EL (cell line): Measurements from ENCODE around the gene MAN1C1.

Experiments used
- DNase-seq: peaks from one replicate; pipeline ENCODE4 v3.0.0-alpha.2; 2016

The MAN1C1 gene

DNA sequence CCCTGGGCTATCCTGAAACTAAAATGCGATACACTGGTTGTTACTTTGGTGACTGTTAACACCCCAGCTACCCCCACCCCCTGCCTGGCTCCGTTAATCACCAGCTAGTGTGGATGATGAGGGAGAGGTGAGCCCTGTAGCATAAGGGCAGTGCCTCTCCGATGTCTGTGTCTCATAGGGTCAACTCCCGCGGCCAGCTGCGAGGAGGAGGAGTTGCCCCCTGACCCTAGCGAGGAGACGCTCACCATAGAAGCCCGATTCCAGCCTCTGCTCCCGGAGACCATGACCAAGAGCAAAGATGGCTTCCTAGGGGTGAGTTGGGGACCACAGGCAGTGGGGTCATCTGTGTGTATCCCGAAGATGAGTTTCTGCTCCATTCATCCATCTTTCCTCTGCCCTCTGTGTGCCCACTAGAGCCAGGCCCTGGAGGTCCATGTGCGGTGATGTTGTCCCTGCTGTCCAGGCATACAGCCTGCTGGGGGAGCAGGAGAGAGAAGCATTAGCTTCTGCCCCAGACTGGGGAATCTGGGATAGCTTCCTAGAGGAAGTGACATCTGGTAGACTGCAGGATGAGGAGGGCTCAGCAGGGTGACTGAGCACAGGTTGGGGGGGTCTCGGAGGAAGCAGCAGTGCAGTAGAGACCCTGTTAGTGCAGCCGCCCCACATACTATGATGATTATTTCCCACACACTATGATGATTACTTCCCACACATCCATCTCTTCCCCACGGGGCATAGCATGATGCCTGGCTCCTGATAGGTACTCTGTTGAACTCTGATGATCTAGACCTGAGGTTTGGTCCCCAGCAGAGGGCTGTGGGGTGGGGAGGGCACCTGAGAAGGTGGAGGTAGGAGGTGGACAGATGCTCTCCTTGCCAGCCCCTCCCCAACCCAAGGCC, 188.6 kb downstream of the MAN1C1 start:
- DNase-seq: no peak

DNA sequence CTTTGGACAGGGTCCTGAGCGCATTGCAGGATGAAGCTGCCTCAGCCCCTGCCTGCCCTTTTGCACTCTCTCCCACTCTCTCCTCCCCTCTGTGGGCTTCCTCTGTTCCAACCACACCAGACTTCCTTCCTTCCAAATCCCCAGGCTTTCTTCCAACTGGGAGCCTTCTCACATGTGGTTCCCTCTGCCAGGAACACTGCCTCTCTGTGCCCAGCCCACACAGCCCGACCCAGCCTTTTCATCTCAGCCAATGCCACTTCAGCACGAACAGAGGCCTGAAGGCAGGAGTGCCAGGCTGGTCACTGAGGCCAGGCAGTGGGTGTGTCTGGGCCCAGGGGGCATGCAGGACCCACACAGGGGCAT, 189.3 kb downstream of the MAN1C1 start:
- DNase-seq: peak; percentile 40

DNA sequence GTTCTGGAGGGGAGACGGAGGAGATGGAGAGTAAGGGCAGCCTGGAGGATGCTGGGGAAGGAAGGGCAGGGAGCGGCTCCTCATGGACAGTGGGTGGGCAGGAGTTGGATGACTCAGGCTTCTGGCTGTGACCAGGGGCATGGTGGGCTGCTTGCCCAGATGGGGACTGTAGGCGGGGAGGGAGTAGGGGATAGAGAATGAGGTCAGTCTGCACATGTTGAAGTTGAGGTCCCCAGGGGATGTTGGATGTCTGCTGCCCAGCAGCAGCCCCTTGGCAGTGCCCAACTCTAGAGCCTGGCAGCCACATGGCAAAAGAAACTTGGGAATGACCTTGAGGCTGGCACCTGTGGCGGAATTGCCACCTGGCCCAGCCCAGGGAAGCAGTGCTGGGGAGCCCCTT, 189.8 kb downstream of the MAN1C1 start:
- DNase-seq: peak; percentile 61

DNA sequence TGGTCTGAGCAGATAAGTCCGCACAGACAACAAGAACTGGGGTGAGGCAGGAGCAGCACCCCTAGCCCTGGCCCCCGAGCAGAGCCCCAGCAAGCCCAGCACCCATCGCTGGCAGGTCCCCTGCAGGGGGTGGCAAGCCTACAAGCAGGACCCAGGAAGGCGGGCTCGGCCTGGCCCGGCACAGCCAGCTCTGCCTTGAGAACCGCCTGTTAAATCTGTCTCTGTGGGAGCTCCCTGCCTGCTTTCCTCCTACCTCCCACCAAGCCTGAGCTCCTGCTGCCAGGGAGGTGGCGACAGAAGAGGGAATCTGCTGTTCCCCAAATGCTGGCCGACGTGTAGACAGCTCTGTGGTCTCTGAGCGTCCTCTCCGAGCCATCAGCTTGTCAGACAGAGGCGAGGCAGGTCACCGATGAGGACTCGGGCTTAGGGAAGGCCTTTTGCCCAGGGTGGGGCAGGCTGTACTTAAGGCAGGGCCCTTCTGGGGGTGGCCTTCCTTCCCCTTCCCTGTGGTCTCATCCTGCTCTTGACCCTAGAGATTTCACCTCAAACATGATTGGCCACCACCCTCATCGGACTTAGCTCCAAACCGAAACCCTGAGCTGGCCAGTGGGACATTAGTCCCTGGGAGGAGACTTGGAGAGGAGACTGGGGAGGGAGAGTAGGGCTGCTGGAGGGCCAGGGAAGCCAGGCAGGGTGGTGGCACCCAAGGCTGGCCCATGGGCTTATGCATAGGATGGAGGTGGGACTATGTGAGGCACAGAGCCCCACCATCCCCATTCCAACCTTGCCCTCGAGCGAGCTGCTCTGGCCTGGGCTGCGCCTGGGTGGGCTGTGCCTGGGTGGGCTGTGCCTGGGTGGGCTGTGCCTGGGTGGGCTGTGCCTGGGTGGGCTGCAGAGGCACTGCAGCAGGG, 191.1 kb downstream of the MAN1C1 start:
- DNase-seq: no peak

DNA sequence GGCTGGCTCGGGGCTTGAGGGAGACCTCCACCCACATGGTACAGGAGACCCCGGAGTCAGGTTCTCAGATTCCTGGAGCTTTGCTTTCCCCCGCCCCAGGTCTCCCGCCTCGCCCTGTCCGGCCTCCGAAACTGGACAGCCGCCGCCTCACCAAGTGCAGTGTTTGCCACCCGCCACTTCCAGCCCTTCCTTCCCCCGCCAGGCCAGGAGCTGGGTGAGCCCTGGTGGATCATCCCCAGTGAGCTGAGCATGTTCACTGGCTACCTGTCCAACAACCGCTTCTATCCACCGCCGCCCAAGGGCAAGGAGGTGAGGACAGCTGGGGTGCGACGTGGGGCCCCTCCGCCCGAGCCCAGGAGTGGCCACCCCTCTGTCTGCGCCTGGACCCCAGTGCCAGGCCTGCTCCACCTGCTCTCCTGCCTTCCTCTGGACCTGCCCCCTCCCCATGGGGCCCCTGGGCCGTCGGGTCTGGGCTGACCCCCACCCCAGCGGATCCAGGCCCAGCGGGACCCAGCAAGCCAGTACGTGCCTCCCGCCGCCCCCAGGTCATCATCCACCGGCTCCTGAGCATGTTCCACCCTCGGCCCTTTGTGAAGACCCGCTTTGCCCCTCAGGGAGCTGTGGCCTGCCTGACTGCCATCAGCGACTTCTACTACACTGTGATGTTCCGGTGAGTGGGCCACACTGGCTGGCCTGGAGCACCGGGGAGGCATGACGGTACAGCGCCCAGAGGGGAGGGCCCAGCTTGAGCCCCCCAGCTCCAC, 192.1 kb downstream of the MAN1C1 start:
- no peak for DNase-seq

DNA sequence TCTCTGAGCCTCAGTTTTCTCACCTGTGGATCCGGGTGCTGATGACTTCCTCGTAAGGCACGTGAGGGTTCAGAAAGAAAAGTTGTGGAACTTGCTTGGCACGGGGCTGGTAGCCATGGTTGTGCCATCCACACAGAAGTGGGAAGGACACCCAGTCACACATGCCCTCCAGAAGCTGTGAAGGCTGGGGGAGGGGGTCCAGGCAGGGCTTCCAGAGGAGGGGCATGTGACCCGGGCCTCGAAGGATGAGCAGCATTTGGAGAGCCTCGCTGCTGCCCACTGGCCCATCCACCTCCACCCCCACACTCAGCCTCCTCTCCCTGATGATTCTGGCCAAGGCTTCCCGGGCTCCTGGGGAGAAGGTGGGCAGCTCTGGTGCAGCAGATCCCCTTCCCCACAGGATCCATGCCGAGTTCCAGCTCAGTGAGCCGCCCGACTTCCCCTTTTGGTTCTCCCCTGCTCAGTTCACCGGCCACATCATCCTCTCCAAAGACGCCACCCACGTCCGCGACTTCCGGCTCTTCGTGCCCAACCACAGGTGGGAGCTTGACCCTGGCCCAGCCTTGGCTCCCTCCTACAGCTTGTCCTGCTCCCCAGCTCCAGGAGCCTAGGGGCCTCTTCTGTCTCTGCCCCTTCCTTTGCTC, 192.8 kb downstream of the MAN1C1 start:
- DNase-seq: no peak

DNA sequence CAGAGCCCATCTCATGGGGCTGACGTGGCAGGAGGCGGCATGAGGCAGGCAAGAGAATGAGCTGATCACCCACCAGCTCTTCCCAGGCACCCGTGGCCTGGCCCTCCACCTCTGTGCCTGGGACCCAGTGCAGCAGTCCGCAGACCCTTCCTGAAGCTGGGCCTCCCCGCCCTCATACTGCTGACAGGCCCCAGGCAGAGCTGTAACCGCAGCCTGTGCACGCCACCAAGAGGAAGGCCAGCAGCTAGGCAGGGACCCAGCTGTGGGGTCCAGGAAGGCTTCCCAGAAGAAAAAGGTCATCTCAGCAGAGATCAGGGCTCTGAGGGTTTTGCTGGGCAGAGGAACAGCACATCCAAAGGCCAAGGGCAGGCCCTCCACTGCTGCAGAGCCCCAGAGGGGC, 193.3 kb downstream of the MAN1C1 start:
- no peak for DNase-seq

DNA sequence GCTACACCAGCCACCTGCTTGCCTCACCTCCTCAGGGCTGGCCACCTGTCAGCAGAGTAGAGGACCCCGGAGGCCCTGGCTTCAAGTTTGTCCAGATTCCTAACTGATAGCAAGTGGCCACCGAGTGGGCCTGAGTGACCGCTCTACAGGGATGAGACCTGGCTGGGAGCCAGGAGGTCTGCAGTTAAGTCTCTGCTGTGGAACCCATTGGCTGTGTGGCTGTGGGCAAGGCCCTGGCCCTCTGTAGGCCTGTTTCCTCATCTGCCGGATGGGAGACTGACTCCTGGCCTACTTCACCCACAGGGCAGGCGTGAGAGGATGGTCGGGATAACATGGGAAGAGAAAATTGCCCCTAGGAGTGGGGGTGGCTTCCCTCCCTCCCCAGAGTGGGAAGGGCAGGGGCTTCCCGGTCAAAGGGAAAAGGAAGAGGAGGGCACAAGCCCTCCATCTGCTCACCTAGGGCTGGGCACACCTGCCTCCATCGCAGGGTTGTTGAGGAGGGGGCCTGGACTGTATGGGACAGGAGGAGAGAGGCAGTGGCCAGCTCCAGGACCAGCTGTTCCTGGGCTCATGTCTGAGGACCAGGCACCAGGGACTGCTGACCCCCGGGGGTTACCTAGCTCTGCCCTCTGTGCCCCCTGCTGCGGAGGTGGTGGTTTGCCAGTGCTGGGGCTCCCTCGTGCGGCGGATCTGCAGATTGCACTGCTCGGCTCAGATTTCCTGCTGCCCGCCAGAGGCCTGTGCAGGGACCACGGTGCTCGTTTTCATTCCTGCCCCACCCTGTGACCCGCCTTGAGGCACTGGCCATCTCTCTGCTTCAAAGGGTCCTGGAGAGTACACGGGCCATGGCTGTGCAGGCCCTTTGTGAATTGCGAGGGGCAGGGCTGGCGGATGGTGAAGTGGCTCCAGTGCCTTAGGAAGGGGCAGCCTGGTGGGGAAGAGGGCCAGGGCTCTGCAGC, 194.0 kb downstream of the MAN1C1 start:
- peak; percentile 52 for DNase-seq

DNA sequence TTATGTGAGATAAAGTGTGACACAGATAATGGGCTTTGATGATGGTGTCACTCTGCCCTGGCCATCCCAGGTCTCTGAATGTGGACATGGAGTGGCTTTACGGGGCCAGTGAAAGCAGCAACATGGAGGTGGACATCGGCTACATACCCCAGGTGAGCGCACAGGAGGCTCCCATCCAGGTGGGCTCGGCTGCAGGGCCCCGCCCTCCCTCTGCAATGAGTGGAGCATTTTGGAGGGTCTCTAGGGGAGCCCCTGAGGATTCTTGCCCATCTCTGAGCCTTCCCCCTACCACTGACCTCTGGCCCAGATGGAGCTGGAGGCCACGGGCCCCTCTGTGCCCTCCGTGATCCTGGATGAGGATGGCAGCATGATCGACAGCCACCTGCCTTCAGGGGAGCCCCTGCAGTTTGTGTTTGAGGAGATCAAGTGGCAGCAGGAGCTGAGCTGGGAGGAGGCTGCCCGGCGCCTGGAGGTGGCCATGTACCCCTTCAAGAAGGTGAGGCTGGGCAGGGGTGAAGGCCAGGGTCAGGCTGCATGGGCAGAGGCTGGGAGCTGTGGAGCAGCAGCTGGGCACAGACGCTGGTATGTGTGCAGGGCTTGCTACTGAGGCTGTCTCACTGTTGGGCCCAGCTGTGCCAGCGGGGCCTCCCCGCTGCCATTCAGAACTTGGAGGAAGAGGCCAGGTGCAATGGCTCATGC, 194.9 kb downstream of the MAN1C1 start:
- no peak for DNase-seq

DNA sequence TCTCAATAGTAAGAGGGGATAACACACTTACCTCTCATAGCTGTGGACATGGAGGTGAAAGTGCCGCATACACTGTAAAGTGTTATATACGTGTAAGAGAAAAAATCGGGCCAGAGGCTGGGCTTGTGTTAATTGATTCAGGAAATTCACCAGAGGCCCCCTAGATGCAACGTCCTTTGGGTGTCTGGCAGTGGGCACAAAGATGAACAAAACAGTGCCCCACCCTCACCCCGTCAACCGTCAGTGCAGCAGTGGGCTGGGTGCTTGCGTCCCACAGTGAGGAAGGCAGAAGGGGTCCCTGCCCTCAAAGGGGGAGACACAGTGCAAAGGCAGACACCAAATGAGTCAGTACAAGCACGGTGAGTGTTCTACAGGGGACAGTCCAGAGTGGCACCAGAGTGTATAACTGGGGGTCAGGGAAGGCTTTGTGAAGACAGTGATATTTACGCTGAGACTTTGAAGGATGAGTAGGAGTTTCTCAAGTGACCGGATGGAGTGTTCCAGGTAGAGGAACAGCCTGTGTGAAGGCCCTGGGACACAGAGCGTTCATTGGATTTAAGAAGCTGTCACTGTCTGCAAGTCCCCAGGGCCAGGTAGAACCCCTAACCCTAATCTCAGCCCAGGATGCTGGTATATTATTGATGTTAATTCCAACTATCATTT, 196.6 kb downstream of the MAN1C1 start:
- DNase-seq: no peak

DNA sequence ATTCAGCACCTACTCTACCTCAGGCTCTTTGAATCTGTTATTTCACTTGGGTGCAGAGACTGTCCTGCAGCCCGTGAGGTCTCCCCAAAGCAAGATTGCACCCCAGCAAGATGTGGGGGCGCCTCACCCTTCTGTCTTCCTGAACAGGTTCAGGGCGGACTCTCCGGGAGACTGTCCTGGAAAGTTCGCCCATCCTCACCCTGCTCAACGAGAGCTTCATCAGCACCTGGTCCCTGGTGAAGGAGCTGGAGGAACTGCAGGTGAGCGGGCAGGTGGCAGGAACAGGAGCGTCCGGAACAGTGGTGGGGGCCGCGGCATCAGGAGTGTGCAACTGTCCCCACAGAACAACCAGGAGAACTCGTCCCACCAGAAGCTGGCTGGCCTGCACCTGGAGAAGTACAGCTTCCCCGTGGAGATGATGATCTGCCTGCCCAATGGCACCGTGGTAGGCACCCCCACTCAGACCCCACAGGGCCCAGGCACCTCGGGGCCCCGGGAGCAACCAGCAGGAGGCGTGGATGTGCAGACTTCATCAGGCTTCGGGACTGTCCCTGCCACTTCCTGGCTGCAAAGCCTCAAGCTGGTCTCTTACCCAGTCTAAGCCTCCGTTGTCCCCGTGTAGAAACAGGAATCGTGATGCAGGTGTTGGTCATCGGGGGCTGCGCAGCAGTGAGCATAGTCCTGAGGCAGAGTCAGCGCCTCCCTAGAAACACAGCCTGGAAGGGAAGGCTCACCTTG, 197.3 kb downstream of the MAN1C1 start:
- no peak for DNase-seq

DNA sequence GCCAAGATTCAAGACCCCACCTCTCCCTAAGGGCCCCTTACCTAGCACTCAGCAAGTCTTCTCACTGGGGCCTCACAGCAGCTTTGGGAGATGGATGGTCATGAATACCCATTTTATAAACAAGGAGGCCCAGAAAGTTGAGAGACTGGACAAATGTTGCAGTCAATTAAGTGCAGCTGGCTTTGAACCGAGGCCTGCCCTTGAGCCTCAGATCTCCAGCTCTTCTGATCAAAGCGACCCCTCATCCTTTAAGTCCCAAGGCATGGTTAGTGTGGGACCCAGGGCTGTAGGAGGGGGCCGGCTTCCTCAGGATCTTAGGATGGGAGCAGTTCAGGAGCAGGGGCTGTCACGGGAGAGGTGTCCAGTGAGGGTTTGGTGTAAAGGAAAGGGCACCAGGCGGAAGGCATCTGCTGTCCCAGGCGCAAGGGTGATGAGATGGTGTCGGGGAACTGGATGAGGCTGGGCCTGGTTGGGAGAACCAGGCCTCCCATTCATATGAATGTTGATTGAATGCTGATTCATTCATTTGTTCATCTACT, 198.0 kb downstream of the MAN1C1 start:
- no peak for DNase-seq

DNA sequence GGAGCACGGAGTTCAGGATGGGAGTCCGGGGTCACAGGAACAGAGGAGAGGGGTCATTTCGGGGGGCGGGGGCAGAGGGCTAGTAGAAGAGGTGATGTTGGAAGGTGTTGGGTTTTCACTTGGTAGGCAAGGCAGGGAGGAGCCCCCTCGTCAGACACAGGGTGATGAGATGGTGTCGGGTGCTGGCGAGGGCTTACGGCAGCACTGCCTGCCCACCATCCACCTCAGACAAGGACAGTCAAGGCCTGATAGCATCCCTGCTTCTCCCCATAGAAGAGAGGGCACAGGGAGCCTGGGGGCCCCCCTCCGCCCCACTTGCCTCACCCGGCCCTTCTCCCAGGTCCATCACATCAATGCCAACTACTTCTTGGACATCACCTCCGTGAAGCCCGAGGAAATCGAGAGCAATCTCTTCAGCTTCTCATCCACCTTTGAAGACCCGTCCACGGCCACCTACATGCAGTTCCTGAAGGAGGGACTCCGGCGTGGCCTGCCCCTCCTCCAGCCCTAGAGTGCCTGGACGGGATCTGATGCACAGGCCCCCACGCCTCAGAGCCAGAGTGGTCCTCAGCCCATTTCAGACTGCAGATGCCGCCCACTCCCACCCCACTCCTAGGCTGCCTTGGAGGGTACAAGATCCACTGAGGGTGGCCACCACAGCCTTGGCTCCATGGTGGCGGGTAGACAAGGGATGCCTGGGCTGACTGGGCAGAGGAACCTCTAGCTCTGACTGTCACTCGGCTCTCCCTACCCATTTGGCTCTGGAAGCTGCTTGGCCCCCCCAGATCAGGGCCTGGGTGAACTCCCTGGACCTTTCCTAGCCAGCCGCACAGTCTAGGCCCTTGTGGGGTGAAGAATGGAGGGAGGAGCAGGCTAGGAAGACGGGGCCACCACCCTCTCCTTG, 198.9 kb downstream of the MAN1C1 start:
- DNase-seq: no peak

DNA sequence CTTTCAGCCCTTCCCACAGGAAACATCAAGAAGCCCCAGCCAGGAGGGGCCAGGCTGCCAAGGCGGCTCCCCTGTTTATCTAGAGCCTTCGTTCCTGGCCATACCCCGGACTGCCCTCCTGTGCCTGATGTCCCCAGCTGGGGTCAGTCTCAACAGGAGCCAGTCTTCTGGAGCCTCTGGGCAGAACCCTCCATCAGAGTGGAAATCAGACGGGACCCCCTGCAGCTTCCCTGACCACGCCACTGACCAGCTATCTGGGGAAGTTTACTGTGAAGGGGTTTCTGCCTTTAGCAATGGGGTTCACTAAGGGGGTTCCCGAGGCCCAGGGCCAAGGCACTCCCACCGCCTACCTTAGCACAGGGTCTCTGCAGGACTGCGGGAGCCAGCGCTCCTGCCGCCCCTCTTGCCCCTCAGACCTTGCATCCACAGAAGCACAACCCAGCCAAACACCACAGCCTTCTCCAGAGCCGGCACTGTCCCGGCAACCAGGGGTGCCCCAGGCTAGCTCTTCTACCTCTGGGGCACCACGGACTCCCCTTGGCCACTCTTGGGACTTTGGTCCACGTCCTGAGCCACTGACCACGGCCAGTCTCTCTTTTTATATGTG, 199.6 kb downstream of the MAN1C1 start:
- no peak for DNase-seq

DNA sequence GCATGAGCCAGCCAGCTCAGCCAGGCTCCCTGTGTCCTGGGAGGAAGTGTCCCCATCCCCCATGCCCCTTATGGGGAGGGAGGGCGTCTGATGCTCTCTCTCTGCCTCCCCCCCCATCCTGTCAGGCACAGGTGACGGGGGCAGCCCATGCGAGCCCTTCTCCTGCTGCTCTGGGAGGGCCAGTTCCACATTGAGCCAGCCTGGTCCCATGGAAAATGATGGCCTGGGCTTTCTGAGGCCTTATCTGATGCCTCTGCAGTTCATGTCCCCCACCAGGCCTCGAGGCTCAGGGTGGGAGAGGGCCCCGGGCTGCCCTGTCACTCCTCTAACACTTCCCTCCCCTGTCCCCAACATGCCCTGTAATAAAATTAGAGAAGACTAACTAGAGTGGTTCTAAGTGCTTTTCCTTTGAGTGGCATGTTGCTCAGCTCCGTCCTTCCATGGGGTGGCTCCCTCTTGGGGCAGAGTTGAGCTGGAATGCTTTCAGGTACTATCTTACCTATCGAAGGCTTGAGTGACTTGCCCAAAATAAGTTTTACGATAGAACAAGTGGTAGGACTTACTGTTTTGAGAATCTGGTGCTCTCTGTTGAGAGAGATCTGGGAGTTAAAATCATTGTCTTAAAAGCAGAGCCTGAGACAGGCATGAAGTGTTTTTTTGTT, 201.4 kb downstream of the MAN1C1 start:
- DNase-seq: no peak

DNA sequence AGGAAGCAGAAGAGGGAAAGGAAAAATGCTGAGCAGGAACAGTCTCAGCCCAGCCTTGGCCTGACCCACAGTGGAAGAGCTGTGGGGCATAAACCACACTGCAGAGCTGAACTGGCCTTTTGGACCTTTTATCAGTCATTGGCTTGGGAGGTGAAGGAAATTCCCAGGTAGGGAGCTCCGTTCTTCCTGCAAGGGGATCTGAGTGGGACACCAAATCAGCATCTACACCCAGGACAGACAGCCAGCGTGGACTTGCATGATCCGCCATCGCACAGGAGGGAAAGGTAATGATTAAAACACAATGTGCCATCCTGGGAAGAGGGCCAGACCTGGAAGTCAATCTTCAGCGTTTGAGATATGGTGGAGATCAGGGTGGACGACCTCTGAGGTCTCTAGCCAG, 202.0 kb downstream of the MAN1C1 start:
- no peak for DNase-seq
